NCI-H2029 (cell line): Measurements from ENCODE around the gene KDM4D.
"Not testable (repeated sequence)": the region's sequence is repeated elsewhere in the genome, so short reads cannot be mapped to it uniquely, and the experiment has no call there.

Experiments
- DNase-seq: peaks from one replicate; lab custom pipeline; 2025; lab: John Stamatoyannopoulos, UW

KDM4D gene

GRCh38 chr11:94958121-94958696, 15.3 kb upstream of the KDM4D start:
- DNase-seq = no peak

GRCh38 chr11:94959179-94959578, 14.3 kb upstream of the KDM4D start:
- DNase-seq = no peak

- DNase-seq = no peak
These were observed 13.0 kb upstream of the KDM4D start for GRCh38 chr11:94960488-94960887.

GRCh38 chr11:94961255-94961654, 12.3 kb upstream of the KDM4D start:
- DNase-seq = no peak

GRCh38 chr11:94964934-94965333, 8.6 kb upstream of the KDM4D start:
- DNase-seq = no peak

DNA sequence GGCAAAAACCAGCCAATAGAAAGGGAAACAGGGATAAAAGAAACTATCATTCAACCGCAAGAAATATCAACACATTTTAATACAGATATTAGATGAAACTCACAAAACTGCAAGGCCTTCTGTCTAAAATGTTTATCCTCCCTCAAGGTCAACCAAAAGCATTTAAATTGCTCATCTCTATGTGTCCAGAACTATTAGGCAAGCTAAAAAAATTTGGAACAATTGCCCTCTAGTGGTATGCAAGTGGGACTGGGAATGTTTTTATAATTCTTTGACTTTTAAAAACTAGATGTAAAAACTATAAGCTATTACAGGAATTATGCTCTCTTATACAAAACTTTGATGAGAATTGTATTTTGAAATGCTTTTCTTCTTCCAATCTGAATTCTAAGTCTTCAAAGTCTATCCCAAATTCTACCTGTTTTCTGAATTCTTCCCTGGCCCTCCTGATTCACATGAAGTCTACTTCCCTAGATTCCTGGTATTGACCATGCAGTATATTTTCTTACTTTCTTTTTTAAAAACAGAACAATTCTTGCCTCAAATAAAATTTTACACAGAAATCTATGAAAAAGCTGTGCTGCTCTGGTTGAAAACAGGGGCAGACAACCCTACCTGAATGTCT, 5.1 kb upstream of the KDM4D start:
- no peak for DNase-seq

GRCh38 chr11:94972700-94973098, 810 bp upstream of the KDM4D start:
- no peak for DNase-seq

DNA sequence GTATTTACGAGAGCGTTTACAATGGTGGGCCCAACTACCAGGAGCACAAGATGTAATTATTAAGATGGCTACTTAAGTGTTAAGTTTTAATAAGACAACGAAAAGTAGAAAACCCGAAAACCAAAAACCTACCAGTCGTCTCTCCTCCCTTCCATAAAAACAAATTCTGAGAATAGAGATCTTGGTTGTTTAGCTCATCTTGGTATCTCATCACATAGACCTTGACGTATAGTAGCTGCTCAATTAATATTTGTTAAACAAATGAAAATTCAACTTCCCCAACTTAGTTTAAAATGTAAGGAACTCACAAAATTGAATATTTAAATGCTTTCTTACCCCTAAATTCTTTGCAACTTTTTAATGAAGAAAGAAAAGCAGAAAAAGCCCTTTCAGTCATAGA, 669 bp downstream of the KDM4D start:
- DNase-seq = no peak

GRCh38 chr11:94975599-94975998, 2.1 kb downstream of the KDM4D start:
- DNase-seq = no peak

DNA sequence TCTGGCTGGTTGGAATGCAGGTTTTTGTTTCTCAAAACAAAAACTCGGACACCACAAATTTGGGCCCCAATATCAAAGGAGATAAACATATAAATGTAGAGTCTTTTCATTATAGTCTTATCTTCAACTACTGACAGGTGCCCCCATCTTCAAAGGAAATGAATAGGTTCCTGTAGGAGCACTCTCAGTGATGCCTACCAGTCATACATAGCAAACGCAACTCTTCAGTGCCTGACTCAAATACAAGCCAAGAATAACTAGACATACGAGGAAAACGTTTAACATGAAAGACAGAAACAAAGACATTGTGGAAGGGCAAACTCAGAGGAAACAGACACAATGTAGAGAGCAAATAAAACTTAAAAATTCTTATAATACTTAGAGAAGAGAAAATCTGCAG, 13.9 kb downstream of the KDM4D start:
- no peak for DNase-seq

GRCh38 chr11:94988748-94989147, 15.2 kb downstream of the KDM4D start:
- DNase-seq = no peak

DNA sequence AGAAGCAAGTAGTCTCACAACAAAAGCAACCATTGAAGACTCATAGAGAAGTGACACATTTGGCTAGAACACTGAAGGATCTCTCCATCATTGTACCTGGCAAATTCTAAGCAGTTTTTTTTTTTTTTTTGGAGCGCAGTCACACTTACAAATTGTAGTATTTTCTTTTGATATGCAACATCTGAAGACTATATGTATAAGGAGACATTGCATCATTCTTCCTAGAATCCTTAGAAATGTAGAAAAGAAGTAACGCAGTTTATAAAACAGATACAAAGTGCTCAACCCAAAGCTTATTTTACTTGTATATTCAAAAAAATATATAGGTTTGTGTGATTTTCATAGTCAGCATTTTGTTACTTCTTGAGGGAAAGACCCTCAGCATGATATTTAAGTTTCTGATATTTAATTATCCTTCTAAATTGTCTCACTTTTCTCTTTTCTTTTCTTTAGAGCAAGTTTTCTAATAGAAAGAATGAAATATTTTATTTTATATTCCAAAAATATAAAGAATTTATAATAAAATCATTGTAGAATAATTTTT, 20.0 kb downstream of the KDM4D start:
- no peak for DNase-seq

DNA sequence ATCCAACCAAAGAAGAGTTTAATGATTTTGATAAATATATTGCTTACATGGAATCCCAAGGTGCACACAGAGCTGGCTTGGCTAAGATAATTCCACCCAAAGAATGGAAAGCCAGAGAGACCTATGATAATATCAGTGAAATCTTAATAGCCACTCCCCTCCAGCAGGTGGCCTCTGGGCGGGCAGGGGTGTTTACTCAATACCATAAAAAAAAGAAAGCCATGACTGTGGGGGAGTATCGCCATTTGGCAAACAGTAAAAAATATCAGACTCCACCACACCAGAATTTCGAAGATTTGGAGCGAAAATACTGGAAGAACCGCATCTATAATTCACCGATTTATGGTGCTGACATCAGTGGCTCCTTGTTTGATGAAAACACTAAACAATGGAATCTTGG, 23.9 kb downstream of the KDM4D start:
- no peak for DNase-seq

DNA sequence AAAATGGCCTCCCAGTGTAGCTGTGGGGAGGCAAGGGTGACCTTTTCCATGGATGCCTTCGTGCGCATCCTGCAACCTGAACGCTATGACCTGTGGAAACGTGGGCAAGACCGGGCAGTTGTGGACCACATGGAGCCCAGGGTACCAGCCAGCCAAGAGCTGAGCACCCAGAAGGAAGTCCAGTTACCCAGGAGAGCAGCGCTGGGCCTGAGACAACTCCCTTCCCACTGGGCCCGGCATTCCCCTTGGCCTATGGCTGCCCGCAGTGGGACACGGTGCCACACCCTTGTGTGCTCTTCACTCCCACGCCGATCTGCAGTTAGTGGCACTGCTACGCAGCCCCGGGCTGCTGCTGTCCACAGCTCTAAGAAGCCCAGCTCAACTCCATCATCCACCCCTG, 24.8 kb downstream of the KDM4D start:
- DNase-seq = no peak

DNA sequence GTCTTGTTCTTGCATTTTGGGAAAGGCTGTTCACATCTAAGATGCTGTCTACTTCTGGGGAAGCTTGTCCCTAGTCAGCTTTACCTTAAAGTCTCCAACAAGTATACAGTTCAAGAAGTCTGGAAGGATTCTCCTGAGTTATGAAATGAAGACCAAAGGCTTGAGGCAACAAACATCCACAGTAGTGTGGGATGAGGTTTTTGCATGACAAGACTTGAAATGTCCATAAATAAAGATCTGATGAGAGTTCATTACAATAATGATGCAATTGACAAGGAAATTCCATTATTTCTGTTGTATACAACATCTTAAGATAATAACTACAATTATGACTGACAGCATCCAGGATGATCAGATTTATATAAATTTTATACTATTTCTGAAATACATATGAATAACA, 30.2 kb downstream of the KDM4D start:
- no peak for DNase-seq

- no peak for DNase-seq
These were observed 32.1 kb downstream of the KDM4D start for GRCh38 chr11:95005642-95006041.

- no peak for DNase-seq
These were observed 37.9 kb downstream of the KDM4D start for GRCh38 chr11:95011376-95011775.

GRCh38 chr11:95014184-95014821, 40.8 kb downstream of the KDM4D start:
- no peak for DNase-seq

- DNase-seq = no peak
These were observed 42.6 kb downstream of the KDM4D start for GRCh38 chr11:95016139-95016538.

- DNase-seq = not testable (repeated sequence)
These were observed 48.0 kb downstream of the KDM4D start for GRCh38 chr11:95021468-95021867.

- no peak for DNase-seq
These were observed 51.4 kb downstream of the KDM4D start, which contains the start of gene KDM4E for GRCh38 chr11:95024958-95025357. Gene KDM4E (plus strand): TSS chr11:95025258. CDS start chr11:95025558, 300 bp downstream.

- DNase-seq = not testable (repeated sequence)
These were observed 52.1 kb downstream of the KDM4D start for GRCh38 chr11:95025594-95025993.

GRCh38 chr11:95028357-95028756, 54.8 kb downstream of the KDM4D start:
- no peak for DNase-seq
